Smooth muscle cell (in vitro differentiated cells): ENCODE data around the gene FUS. TPM values are rescaled to one million over a fixed set of nuclear protein-coding genes. Genes with fewer than 3 reads are reported as not detected.

ENCODE experiments used
- polyA plus RNA-seq: library from polyadenylated mRNA; unstranded; fragments of >200 nt; fragmentation: Nextera tagmentation; extraction: Ambion mirVana; gene quantifications from 2 replicates; pipeline ENCODE4 v1.2.1, GENCODE V29; 2016
- small RNA-seq: library from RNA; depleted of rRNA; stranded (forward); fragments of <200 nt; gene quantifications from one replicate; pipeline ENCODE3, GENCODE V24; 2014
- total RNA-seq: library from RNA; depleted of rRNA; stranded (reverse); fragments of >200 nt; gene quantifications from 2 replicates; pipeline ENCODE4 v1.2.3, GENCODE V29; 2014

FUS gene
- total and polyA plus RNA-seq, 2 experiments from 2014 or later = 58.6 to 225 TPM

Small RNAs within 50 kb of the gene (small RNA-seq; reads per million reads assigned to genes)
- not detected for gene AC009088.4
- not detected for gene NDUFA3P6

Other genes with a start within 250 kb of the FUS start
- gene ORAI3, start 231.1 kb upstream of the FUS start, total RNA-seq = 33.7 and 34.9 TPM in 2 replicates
- 39.4 and 44.0 TPM in 2 replicates for gene ORAI3, start 231.1 kb upstream of the FUS start, polyA plus RNA-seq
- 1.9 and 2.9 TPM in 2 replicates for gene SETD1A, start 222.4 kb upstream of the FUS start, total RNA-seq
- gene SETD1A, start 222.4 kb upstream of the FUS start, polyA plus RNA-seq = 1.2 and 3.3 TPM in 2 replicates
- gene HSD3B7, start 194.9 kb upstream of the FUS start, total RNA-seq = 5.5 and 10.8 TPM in 2 replicates
- 15.1 and 15.5 TPM in 2 replicates for gene HSD3B7, start 194.9 kb upstream of the FUS start, polyA plus RNA-seq
- gene STX1B, start 169.5 kb upstream of the FUS start, total RNA-seq = 0.72 and 1.4 TPM in 2 replicates
- gene STX1B, start 169.5 kb upstream of the FUS start, polyA plus RNA-seq = 1.0 and 2.1 TPM in 2 replicates
- gene STX4, start 146.6 kb upstream of the FUS start, total RNA-seq = 14.4 and 23.1 TPM in 2 replicates
- gene STX4, start 146.6 kb upstream of the FUS start, polyA plus RNA-seq = 50.6 and 60.2 TPM in 2 replicates
- gene ZNF668, start 105.9 kb upstream of the FUS start, total RNA-seq = 7.3 and 9.0 TPM in 2 replicates
- 20.1 and 21.0 TPM in 2 replicates for gene ZNF668, start 105.9 kb upstream of the FUS start, polyA plus RNA-seq
- 5.7 and 8.1 TPM in 2 replicates for gene ZNF646, start 105.7 kb upstream of the FUS start, total RNA-seq
- 5.4 and 7.3 TPM in 2 replicates for gene ZNF646, start 105.7 kb upstream of the FUS start, polyA plus RNA-seq
- 5.1 and 6.3 TPM in 2 replicates for gene PRSS53, start 91.2 kb upstream of the FUS start, total RNA-seq
- 0.66 and 1.1 TPM in 2 replicates for gene PRSS53, start 91.2 kb upstream of the FUS start, polyA plus RNA-seq
- 232 and 253 TPM in 2 replicates for gene VKORC1, start 85.3 kb upstream of the FUS start, total RNA-seq
- gene VKORC1, start 85.3 kb upstream of the FUS start, polyA plus RNA-seq = 340 and 394 TPM in 2 replicates
- gene BCKDK, start 71.8 kb upstream of the FUS start, total RNA-seq = 32.1 and 40.5 TPM in 2 replicates
- gene BCKDK, start 71.8 kb upstream of the FUS start, polyA plus RNA-seq = 82.6 and 87.9 TPM in 2 replicates
- gene KAT8, start 62.5 kb upstream of the FUS start, total RNA-seq = 26.3 and 32.9 TPM in 2 replicates
- gene KAT8, start 62.5 kb upstream of the FUS start, polyA plus RNA-seq = 27.4 and 29.1 TPM in 2 replicates
- 15.1 and 17.3 TPM in 2 replicates for gene PRSS8, start 44.4 kb upstream of the FUS start, total RNA-seq
- 13.9 and 68.0 TPM in 2 replicates for gene PRSS8, start 44.4 kb upstream of the FUS start, polyA plus RNA-seq
- 1.6 TPM in 1 of 2 replicates, not detected in the other for gene PRSS36, start 30.1 kb upstream of the FUS start, total RNA-seq
- 0.31 and 0.66 TPM in 2 replicates for gene PRSS36, start 30.1 kb upstream of the FUS start, polyA plus RNA-seq
- gene PYCARD, start 22.6 kb downstream of the FUS start, total RNA-seq = 15.6 and 30.8 TPM in 2 replicates
- gene PYCARD, start 22.6 kb downstream of the FUS start, polyA plus RNA-seq = 10.1 and 30.2 TPM in 2 replicates
- 0.04 TPM in 2 replicates for gene TRIM72, start 34.0 kb downstream of the FUS start, total RNA-seq
- 0.07 TPM in 2 replicates for gene TRIM72, start 34.0 kb downstream of the FUS start, polyA plus RNA-seq
- not detected in 2 replicates for gene PYDC1, start 37.0 kb downstream of the FUS start, total RNA-seq
- gene PYDC1, start 37.0 kb downstream of the FUS start, polyA plus RNA-seq = 1.1 and 1.7 TPM in 2 replicates
- 0.40 TPM in 1 of 2 replicates, not detected in the other for gene ITGAM, start 79.8 kb downstream of the FUS start, total RNA-seq
- not detected in 2 replicates for gene ITGAM, start 79.8 kb downstream of the FUS start, polyA plus RNA-seq
- 0.31 TPM in 1 of 2 replicates, not detected in the other for gene ITGAX, start 175.0 kb downstream of the FUS start, total RNA-seq
- gene ITGAX, start 175.0 kb downstream of the FUS start, polyA plus RNA-seq = not detected in 2 replicates
- not detected in 2 replicates for gene ITGAD, start 213.2 kb downstream of the FUS start, total RNA-seq
- gene ITGAD, start 213.2 kb downstream of the FUS start, polyA plus RNA-seq = not detected in 2 replicates
- gene COX6A2, start 248.2 kb downstream of the FUS start, total RNA-seq = not detected in 2 replicates
- not detected in 2 replicates for gene COX6A2, start 248.2 kb downstream of the FUS start, polyA plus RNA-seq